Parathyroid adenoma (tissue), 2 donors: ENCODE data around the gene CEMIP.
A peak's percentile ranks its signal among the peaks of the same experiment; 100 is the strongest.

ENCODE experiments used
- H2AFZ ChIP-seq: fragments of 300-600 bp; sonication (generic); one replicate; pipeline ENCODE4 v1.7.0; 2017; ENCODE audit warnings: antibody characterized with exemption, mild to moderate bottlenecking
- H3K27ac ChIP-seq: fragments of 300-600 bp; sonication (generic); one replicate; pipeline ENCODE4 v1.7.0; 2017
- H3K27me3 ChIP-seq: fragments of 300-600 bp; sonication (generic); one replicate; pipeline ENCODE4 v1.7.0; 2017; ENCODE audit warnings: low read length; ENCODE audit not compliant: control insufficient read depth, insufficient read depth
- H3K36me3 ChIP-seq: fragments of 300-600 bp; sonication (generic); one replicate; pipeline ENCODE4 v1.7.0; 2017; ENCODE audit warnings: low read length; ENCODE audit not compliant: control insufficient read depth, insufficient read depth
- H3K4me1 ChIP-seq: fragments of 300-600 bp; sonication (generic); one replicate; pipeline ENCODE4 v1.7.0; 2017; ENCODE audit warnings: control low read depth
- H3K4me2 ChIP-seq: fragments of 300-600 bp; sonication (generic); one replicate; pipeline ENCODE4 v1.7.0; 2017; ENCODE audit warnings: low read length
- H3K4me3 ChIP-seq: fragments of 300-600 bp; sonication (generic); one replicate; pipeline ENCODE4 v1.7.0; 2017; ENCODE audit warnings: low read depth, low read length
- H3K79me2 ChIP-seq: fragments of 300-600 bp; sonication (generic); one replicate; pipeline ENCODE4 v1.7.0; 2017; ENCODE audit warnings: control low read depth
- H3K9ac ChIP-seq: fragments of 300-600 bp; sonication (generic); one replicate; pipeline ENCODE4 v1.7.0; 2017; ENCODE audit warnings: mild to moderate bottlenecking
- H3K9me3 ChIP-seq: fragments of 300-600 bp; sonication (generic); one replicate; pipeline ENCODE4 v1.7.0; 2017; ENCODE audit warnings: low read length; ENCODE audit not compliant: control insufficient read depth
- CTCF ChIP-seq: fragments of 300-600 bp; sonication (generic); IDR thresholded peaks from one replicate; pipeline ENCODE4 v1.7.0; 2017; ENCODE audit warnings: antibody characterized with exemption, mild to moderate bottlenecking
- donor health status: primary hyperparathyroidism.

The CEMIP gene

GRCh38 chr15:80836223-80836622 is 57.1 kb downstream of the CEMIP start:
- peaks cover 26% of the 10 kb centered on the region for H3K4me1 ChIP-seq
- H3K36me3 ChIP-seq, result no peaks in the 10 kb centered on the region
- peak overlapping the region; percentile 74 for H3K27ac ChIP-seq
- H3K27me3 ChIP-seq, result no peaks in the 10 kb centered on the region
- no peaks in the 10 kb centered on the region for H3K9me3 ChIP-seq
- TF ChIP-seq CTCF, result no peak
- no peak overlapping the region for H3K4me2 ChIP-seq
- no peaks in the 10 kb centered on the region for H3K79me2 ChIP-seq
- H3K9ac ChIP-seq, result no peak overlapping the region
- H2AFZ ChIP-seq, result no peak overlapping the region
- H3K4me3 ChIP-seq, result no peak overlapping the region

GRCh38 chr15:80837006-80837405 is 57.8 kb downstream of the CEMIP start:
- no peaks in the 10 kb centered on the region for H3K27me3 ChIP-seq
- H3K9me3 ChIP-seq, result no peaks in the 10 kb centered on the region
- H3K36me3 ChIP-seq, result no peaks in the 10 kb centered on the region
- H3K4me2 ChIP-seq, result no peak overlapping the region
- no peak overlapping the region for H3K4me3 ChIP-seq
- H2AFZ ChIP-seq, result peak overlapping the region; percentile 38
- peaks cover 26% of the 10 kb centered on the region for H3K4me1 ChIP-seq
- no peak overlapping the region for H3K9ac ChIP-seq
- H3K27ac ChIP-seq, result peak overlapping the region; percentile 74
- no peak for TF ChIP-seq CTCF
- no peaks in the 10 kb centered on the region for H3K79me2 ChIP-seq

GRCh38 chr15:80838012-80838411 is 58.8 kb downstream of the CEMIP start:
- Histone ChIP-seq H3K9ac (no peak overlapping the region), H2AFZ (no peak overlapping the region), H3K36me3 (no peaks in the 10 kb centered on the region), H3K27ac (peak overlapping the region; percentile 74), H3K27me3 (no peaks in the 10 kb centered on the region), H3K4me1 (peaks cover 22% of the 10 kb centered on the region), H3K9me3 (no peaks in the 10 kb centered on the region), H3K4me2 (no peak overlapping the region), H3K79me2 (no peaks in the 10 kb centered on the region), H3K4me3 (no peak overlapping the region)
- no peak for TF ChIP-seq CTCF

GRCh38 chr15:80838666-80839065 is 59.5 kb downstream of the CEMIP start:
- Histone ChIP-seq H3K4me3 (no peak overlapping the region), H3K27ac (no peak overlapping the region), H3K9me3 (no peaks in the 10 kb centered on the region), H3K79me2 (no peaks in the 10 kb centered on the region), H3K27me3 (no peaks in the 10 kb centered on the region), H2AFZ (no peak overlapping the region), H3K36me3 (no peaks in the 10 kb centered on the region), H3K4me2 (no peak overlapping the region), H3K4me1 (peaks cover 21% of the 10 kb centered on the region), H3K9ac (no peak overlapping the region)
- TF ChIP-seq CTCF, result no peak

- Histone ChIP-seq H3K27me3 (no peaks in the 10 kb centered on the region), H3K9me3 (no peaks in the 10 kb centered on the region), H3K9ac (no peak overlapping the region), H3K4me3 (no peak overlapping the region), H3K79me2 (no peaks in the 10 kb centered on the region), H3K4me1 (peaks cover 17% of the 10 kb centered on the region), H2AFZ (no peak overlapping the region), H3K4me2 (no peak overlapping the region), H3K27ac (no peak overlapping the region), H3K36me3 (no peaks in the 10 kb centered on the region)
- no peak for TF ChIP-seq CTCF
Measured at GRCh38 chr15:80839764-80840130, 60.6 kb downstream of the CEMIP start.
